GM12878 (cell line): ENCODE results near the gene ASCC2. TPM values are rescaled to one million over a fixed set of nuclear protein-coding genes. Genes with fewer than 3 reads are reported as not detected.

ENCODE experiments used
- ATAC-seq: fragments of 200-7000 bp; cut with Tn5 transposase; 3 replicates; pipeline ENCODE4 v1.9.1; 2020; ENCODE audit warnings: mild to moderate bottlenecking, moderate library complexity
- BruUV-seq: library from RNA; stranded (reverse); fragments of 400-500 nt; replicated peaks from 2 replicates; lab custom pipeline; 2021; lab: Mats Ljungman, UMichigan
- CTCF ChIA-PET: fragments of 300-600 bp; sonication (Branson Sonifier 250); formaldehyde crosslinking; extraction: SDS; loops from one replicate; lab custom pipeline; 2021; ENCODE audit warnings: inconsistent platforms; lab: Yijun Ruan, JAX
- POLR2A ChIA-PET: fragments of 350-600 bp; formaldehyde crosslinking; extraction: SDS; loops from one replicate; lab custom pipeline; 2021; ENCODE audit warnings: inconsistent platforms; lab: Charles Lee
- RAD21 ChIA-PET: fragments of 300-600 bp; sonication (Branson Sonifier 250); formaldehyde crosslinking; loops from one replicate; lab custom pipeline; 2023; ENCODE audit warnings: antibody characterized with exemption; ENCODE audit not compliant: unreplicated experiment; lab: Charles Lee
- SMC1A ChIA-PET: fragments of 300-600 bp; sonication (Branson Sonifier 250); formaldehyde crosslinking; loops from one replicate; lab custom pipeline; 2023; ENCODE audit not compliant: unreplicated experiment, uncharacterized antibody; lab: Charles Lee
- DNase-seq: peaks from one replicate; pipeline ENCODE4 v3.0.0-alpha.2; 2011; ENCODE audit warnings: low read depth, low spot score
- FAIRE-seq: peaks from 3 replicates; lab custom pipeline; 2011; peaks lifted over from hg19 to GRCh38; lab: Jason Lieb, UNC
- H2AFZ ChIP-seq: 2 replicates; pipeline ENCODE4 v1.6.0; 2011; ENCODE audit warnings: low read depth, low read length, control low read depth; ENCODE audit not compliant: control insufficient read depth
- H3K27ac ChIP-seq: 2 replicates; pipeline ENCODE4 v1.5.1; 2011; ENCODE audit warnings: control low read depth; ENCODE audit not compliant: control insufficient read depth, insufficient read depth
- H3K27me3 ChIP-seq, 2 experiments: replicated peaks in 1 of 2; 2 replicates each; pipeline versions ENCODE4 v1.6.0 to v1.6.1; 2011; ENCODE audit warnings: low read length in 1 of 2; ENCODE audit not compliant: control insufficient read depth in 2 of 2, insufficient read depth in 2 of 2
- H3K36me3 ChIP-seq, 2 experiments: 2 replicates each; pipeline ENCODE4 v1.5.1; 2011; ENCODE audit warnings: low read length in 1 of 2; ENCODE audit not compliant: control insufficient read depth in 2 of 2, insufficient read depth in 2 of 2
- H3K4me1 ChIP-seq: 2 replicates; pipeline ENCODE4 v1.6.1; 2011; ENCODE audit warnings: mild to moderate bottlenecking, low read length, moderate library complexity, mixed read lengths; ENCODE audit not compliant: control insufficient read depth, insufficient read depth
- H3K4me2 ChIP-seq: 2 replicates; pipeline ENCODE4 v1.6.0; 2011; ENCODE audit warnings: control low read depth; ENCODE audit not compliant: control insufficient read depth, insufficient read depth
- H3K4me3 ChIP-seq: fragments of 200-600 bp; sonication (generic); 2 replicates; pipeline ENCODE4 v1.5.1; 2016
- H3K79me2 ChIP-seq: 2 replicates; pipeline ENCODE4 v1.6.0; 2011; ENCODE audit warnings: low read length; ENCODE audit not compliant: control insufficient read depth, insufficient read depth
- H3K9ac ChIP-seq: 2 replicates; pipeline ENCODE4 v1.8.0; 2011; ENCODE audit warnings: low read length, control low read depth, mixed read lengths; ENCODE audit not compliant: control insufficient read depth, insufficient read depth
- H3K9me3 ChIP-seq: replicated peaks from 3 replicates; pipeline ENCODE4 v1.5.1; 2011; ENCODE audit warnings: mild to moderate bottlenecking, low read length; ENCODE audit not compliant: control insufficient read depth, insufficient read depth
- H4K20me1 ChIP-seq: 2 replicates; pipeline ENCODE4 v1.6.0; 2011; ENCODE audit not compliant: control insufficient read depth, insufficient read depth
- BHLHE40 ChIP-seq, 2 experiments: fragments of 450-650 bp in 1 of 2; IDR thresholded peaks; 2 replicates each; pipeline ENCODE4 v1.6.1; 2011 to 2017; ENCODE audit warnings: low read depth in 2 of 2, borderline replicate concordance in 1 of 2, improper control_type of control experiment in 1 of 2, low read length in 1 of 2, mild to moderate bottlenecking in 1 of 2
- CHD4 ChIP-seq: fragments of 200-600 bp; sonication (generic); IDR thresholded peaks from 2 replicates; pipeline ENCODE4 v1.6.1; 2016; ENCODE audit warnings: mild to moderate bottlenecking
- CTCF ChIP-seq, 3 experiments: IDR thresholded peaks in 2 of 3; conservative IDR thresholded peaks in 1 of 3; 2 replicates each; pipeline ENCODE4 v1.5.1; 2011; ENCODE audit warnings: low read depth in 3 of 3, low read length in 3 of 3, mild to moderate bottlenecking in 3 of 3, control low read depth in 2 of 3, moderate library complexity in 2 of 3, inconsistent platforms in 1 of 3, mixed read lengths in 1 of 3; ENCODE audit not compliant: control insufficient read depth in 2 of 3, insufficient read depth in 1 of 3; ENCODE audit errors: extremely low read depth in 1 of 3
- EED ChIP-seq: sonication (generic); IDR thresholded peaks from 2 replicates; pipeline ENCODE4 v1.6.1; 2016; ENCODE audit warnings: antibody characterized with exemption, low read depth
- FOS ChIP-seq: IDR thresholded peaks from 3 replicates; pipeline ENCODE4 v1.6.1; 2011; ENCODE audit warnings: borderline replicate concordance; ENCODE audit not compliant: insufficient read length; ENCODE audit errors: extremely low read depth
- MLLT1 ChIP-seq: fragments of 450-650 bp; IDR thresholded peaks from 2 replicates; pipeline ENCODE4 v1.6.1; 2016; ENCODE audit warnings: mild to moderate bottlenecking
- MXI1 ChIP-seq: fragments of 150-350 bp; IDR thresholded peaks from 2 replicates; pipeline ENCODE4 v1.6.1; 2011; ENCODE audit warnings: low read depth, mild to moderate bottlenecking, inconsistent platforms, low read length, improper control_type of control experiment
- POLR2AphosphoS5 ChIP-seq: IDR thresholded peaks from 2 replicates; pipeline ENCODE4 v1.6.1; 2011; ENCODE audit warnings: mild to moderate bottlenecking, low read length, inconsistent platforms
- SIN3A ChIP-seq: IDR thresholded peaks from 2 replicates; pipeline ENCODE4 v1.6.1; 2012; ENCODE audit warnings: low read depth, low read length, improper control_type of control experiment
- SREBF2 ChIP-seq: IDR thresholded peaks from 2 replicates; pipeline ENCODE4 v1.6.1; 2012; ENCODE audit warnings: mild to moderate bottlenecking, low read length
- TARDBP ChIP-seq: IDR thresholded peaks from 2 replicates; pipeline ENCODE4 v1.6.1; 2016; ENCODE audit warnings: borderline replicate concordance
- WRNIP1 ChIP-seq: IDR thresholded peaks from 2 replicates; pipeline ENCODE4 v1.6.1; 2011; ENCODE audit warnings: low read depth, low read length, improper control_type of control experiment, borderline replicate concordance
- ZNF24 ChIP-seq: fragments of 450-650 bp; IDR thresholded peaks from 2 replicates; pipeline ENCODE4 v1.6.1; 2017; ENCODE audit warnings: antibody characterized with exemption, mild to moderate bottlenecking
- WGBS: methylation state at CpG from one replicate; pipeline ENCODE4 v1.1.6; 2016; ENCODE audit warnings: low lambda C conversion rate; ENCODE audit not compliant: insufficient replicate concordance, insufficient coverage; ENCODE audit errors: missing lambda C conversion rate; 5-methylcytosine and 5-hydroxymethylcytosine counted together
- in situ Hi-C: fragments of 300-500 bp; cut with MboI; formaldehyde crosslinking; loops from 9 replicates; pipeline ENCODE4 v1.14.3; 2018; ENCODE audit warnings: mixed read lengths
- intact Hi-C: fragments of 100-400 bp; cut with micrococcal nuclease; formaldehyde crosslinking; loops from one replicate; pipeline ENCODE4 v1.14.2; 2022; ENCODE audit not compliant: unreplicated experiment
- polyA plus RNA-seq, 11 experiments: library from polyadenylated mRNA; depleted of rRNA in 4 of 11; unstranded in 6 of 11; stranded (reverse) in 5 of 11; fragments of >200 nt; fragmentation: Nextera tagmentation in 4 of 11; fragmentation: Illumina TruSeq in 1 of 11; extraction: Ambion mirVana in 4 of 11; extraction: Trizol in 1 of 11; gene quantifications; 1 replicate in 1 of 11; 2 replicates in 10 of 11; pipeline versions ENCODE4 v1.2.1 to v1.2.3, GENCODE V29; 2011 to 2016; ENCODE audit warnings: inconsistent platforms in 2 of 11, missing spikeins in 2 of 11, low read depth in 1 of 11
- total RNA-seq, 4 experiments: library from RNA; depleted of rRNA in 3 of 4; stranded (reverse); fragments of >200 nt in 3 of 4; fragmentation: Illumina TruSeq in 1 of 4; extraction: Trizol in 1 of 4; gene quantifications; 2 replicates each; pipeline versions ENCODE4 v1.2.1 to v1.2.3, GENCODE V29; 2013 to 2021
- TF ChIP-seq, protein P1 (sequence below): IDR thresholded peaks from 2 replicates; pipeline ENCODE4 v1.6.1; 2012; ENCODE audit warnings: low read length, inconsistent platforms

The ASCC2 gene
- total and polyA plus RNA-seq, 10 of the 15 experiments (the other 5 are each of a cell fraction or from before 2014, with no cell fraction given), result 5.3 to 91.4 (median 56.5) TPM

GRCh38 chr22:29861672-29862297 is 23.7 kb upstream of the ASCC2 start:
- 61% methylated on average over 2 of the region's 2 CpGs for WGBS
- in situ Hi-C loops (no loop called here), intact Hi-C loops (no loop called here)
- ATAC-seq, result no peak
- no TSS peak for BruUV-seq
- H3K4me2 ChIP-seq, result no peak overlapping the region
- no peak for DNase-seq
- ChIA-PET SMC1A (interaction anchor here (0.8 to 1.4 kb wide), 3 partner anchors 10 to 145 kb away, joined by 3 read pairs; no protein-coding TSS in a partner anchor), RAD21 (no interaction called here), CTCF (interaction anchor here (0.6 to 1.4 kb wide), 6 partner anchors 43 to 246 kb away, joined by 3 to 5 read pairs (median 4); no protein-coding TSS in a partner anchor), POLR2A (interaction anchor here (0.6 kb wide), 2 partner anchors 29 to 1930 kb away, joined by 4 to 11 read pairs; no protein-coding TSS in a partner anchor)
- H3K9ac ChIP-seq, result no peak overlapping the region
- H3K27me3 ChIP-seq, result no peaks in the 10 kb centered on the region
- no peaks in the 10 kb centered on the region for H3K9me3 ChIP-seq
- H2AFZ ChIP-seq, result no peak overlapping the region
- TF ChIP-seq MXI1 (no peak), MLLT1 (no peak), CHD4 (no peak), TARDBP (no peak), CTCF (IDR thresholded peaks at IDR 0.05 in 2 of 3, conservative IDR thresholded peaks at IDR 0.05 in 1 of 3; ENCODE audit: control insufficient read depth in 2 of 3, extremely low read depth in 1 of 3, insufficient read depth in 1 of 3, low read depth in 3 of 3, low read length in 3 of 3) (no peak), BHLHE40 (IDR thresholded peaks at IDR 0.05; ENCODE audit: borderline replicate concordance in 1 of 2, low read depth in 2 of 2, low read length in 1 of 2) (no peak), FOS (no peak), SIN3A (no peak), ZNF24 (no peak), SREBF2 (no peak), WRNIP1 (no peak), POLR2AphosphoS5 (no peak), EED (no peak)
- TF ChIP-seq, protein P1, sequence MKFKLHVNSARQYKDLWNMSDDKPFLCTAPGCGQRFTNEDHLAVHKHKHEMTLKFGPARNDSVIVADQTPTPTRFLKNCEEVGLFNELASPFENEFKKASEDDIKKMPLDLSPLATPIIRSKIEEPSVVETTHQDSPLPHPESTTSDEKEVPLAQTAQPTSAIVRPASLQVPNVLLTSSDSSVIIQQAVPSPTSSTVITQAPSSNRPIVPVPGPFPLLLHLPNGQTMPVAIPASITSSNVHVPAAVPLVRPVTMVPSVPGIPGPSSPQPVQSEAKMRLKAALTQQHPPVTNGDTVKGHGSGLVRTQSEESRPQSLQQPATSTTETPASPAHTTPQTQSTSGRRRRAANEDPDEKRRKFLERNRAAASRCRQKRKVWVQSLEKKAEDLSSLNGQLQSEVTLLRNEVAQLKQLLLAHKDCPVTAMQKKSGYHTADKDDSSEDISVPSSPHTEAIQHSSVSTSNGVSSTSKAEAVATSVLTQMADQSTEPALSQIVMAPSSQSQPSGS, result no peak
- H3K79me2 ChIP-seq, result no peaks in the 10 kb centered on the region
- H3K36me3 ChIP-seq, result no peaks in the 10 kb centered on the region
- no peak for FAIRE-seq
- no peak overlapping the region for H3K4me3 ChIP-seq
- no peak overlapping the region for H3K27ac ChIP-seq
- no peaks in the 10 kb centered on the region for H4K20me1 ChIP-seq
- no peaks in the 10 kb centered on the region for H3K4me1 ChIP-seq
